HUDEP-2 (cell line): ENCODE data around the gene CCNA1.

ENCODE experiments used
- DNase-seq, 76 experiments: peaks; one replicate each; lab custom pipeline; 2025; ENCODE audit not compliant: unreplicated experiment in 76 of 76; lab: John Stamatoyannopoulos, UW

Gene CCNA1

DNA sequence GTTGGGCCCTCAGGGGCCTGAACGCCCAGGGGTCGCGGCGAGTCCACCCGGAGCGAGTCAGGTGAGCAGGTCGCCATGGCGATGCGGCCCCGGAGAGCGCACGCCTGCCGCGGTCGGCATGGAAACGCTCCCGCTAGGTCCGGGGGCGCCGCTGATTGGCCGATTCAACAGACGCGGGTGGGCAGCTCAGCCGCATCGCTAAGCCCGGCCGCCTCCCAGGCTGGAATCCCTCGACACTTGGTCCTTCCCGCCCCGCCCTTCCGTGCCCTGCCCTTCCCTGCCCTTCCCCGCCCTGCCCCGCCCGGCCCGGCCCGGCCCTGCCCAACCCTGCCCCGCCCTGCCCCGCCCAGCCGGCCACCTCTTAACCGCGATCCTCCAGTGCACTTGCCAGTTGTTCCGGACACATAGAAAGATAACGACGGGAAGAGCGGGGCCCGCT, at the start of gene CCNA1:
Gene CCNA1, plus strand, starts transcription at position 390 of the 439 bp plus-strand sequence. CDS start 562 bp downstream, outside the sequence.
- DNase-seq: peak in 8 of 76 experiments; percentile 0 to 28 (median 9)

DNA sequence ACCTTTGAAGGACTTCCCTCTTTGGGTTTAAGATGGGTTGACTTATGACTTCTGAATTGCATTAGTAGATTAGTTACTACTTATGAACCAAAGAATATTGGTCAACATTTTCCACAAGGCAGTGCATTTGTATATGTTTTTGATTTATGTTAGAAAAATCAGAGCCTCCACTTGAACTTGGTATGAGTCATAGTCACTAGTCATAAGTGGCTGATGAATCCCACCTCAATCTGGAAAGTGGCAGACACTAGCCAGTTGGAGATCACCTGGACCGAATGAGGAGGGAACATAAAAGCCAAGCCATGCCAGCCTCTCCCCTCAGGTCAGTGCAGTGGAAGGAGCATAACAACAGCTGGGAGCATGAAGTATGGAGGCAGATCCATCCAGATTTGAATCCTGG, 46.8 kb upstream of the CCNA1 start:
- no peak for DNase-seq

DNA sequence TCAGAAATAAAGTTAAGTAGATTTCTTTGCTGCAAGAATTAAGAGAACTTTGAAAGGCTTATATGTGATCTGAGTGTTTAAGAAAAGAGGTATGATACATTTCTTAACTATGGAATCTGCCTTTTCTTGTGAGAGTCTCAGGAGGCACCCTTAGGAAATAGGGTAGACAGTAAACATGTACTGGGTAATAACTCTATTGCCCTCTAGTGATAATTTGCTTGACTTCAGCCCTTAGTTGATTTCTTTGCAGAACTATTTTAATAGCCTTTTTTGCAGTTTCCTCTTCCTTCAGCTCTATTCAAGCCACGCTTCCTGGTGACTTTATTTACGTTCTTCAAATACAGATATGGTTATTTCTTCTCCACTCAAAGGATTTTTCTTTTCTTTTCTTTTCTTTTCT, 37.0 kb upstream of the CCNA1 start:
- DNase-seq: peak in 6 of 76 experiments; percentile 1 to 15 (median 10)

DNA sequence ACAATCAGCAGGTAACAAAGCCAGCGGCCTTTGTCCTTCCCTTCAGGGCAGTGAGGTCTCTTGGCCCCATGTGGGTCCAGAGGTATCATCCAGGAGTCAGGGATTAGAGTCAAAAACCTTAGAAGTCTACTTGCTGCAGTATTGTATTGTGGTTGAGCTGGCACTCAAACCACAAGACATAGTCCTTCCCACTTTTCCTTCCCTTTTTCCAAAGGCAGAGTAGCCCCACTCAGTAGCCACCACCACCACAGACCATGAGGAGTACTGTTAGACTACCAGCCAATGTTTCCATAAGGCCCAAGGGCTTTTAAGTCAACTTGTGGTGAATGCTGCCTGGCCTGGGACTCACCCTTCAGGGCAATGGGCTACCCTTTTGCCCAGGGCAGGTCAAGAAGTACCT, 27.1 kb upstream of the CCNA1 start:
- DNase-seq: no peak

DNA sequence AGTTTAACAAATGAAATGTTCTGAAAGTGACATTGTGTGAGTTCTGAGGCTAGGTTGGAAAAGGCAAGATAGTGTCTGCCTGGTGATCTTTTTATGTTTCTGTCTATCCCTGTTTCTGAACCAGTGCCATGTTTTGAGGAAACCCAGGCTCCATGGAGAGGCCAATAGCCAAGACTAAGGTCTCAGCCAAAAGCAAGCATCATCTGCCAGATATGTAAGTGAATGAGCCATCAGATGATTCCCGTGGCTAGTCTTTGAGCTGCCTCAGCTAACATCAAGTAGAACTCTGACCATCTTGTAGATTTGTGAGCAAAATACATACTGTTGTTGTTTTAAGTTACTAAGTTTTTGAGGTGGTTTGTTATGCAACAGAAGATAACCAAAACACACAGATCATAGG, 19.6 kb upstream of the CCNA1 start:
- DNase-seq: no peak

DNA sequence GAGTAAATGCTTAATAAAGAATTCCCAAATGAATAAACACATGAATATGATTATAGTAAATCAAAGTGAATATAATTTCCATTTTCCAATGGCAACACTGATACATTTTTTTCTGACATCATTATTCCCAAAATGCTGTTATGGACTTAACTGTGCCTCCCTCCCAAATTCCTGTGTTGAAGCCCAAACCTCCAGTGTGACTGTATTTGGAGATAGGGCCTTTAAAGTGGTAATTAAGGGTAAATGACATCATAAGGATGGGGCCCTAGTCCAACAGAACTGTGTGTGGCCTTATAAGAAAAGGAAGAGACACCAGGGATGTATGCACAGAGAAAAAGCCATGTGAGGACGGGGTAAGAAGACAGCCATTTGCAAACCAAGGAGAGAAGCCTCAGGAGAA, 19.1 kb upstream of the CCNA1 start:
- DNase-seq: no peak

DNA sequence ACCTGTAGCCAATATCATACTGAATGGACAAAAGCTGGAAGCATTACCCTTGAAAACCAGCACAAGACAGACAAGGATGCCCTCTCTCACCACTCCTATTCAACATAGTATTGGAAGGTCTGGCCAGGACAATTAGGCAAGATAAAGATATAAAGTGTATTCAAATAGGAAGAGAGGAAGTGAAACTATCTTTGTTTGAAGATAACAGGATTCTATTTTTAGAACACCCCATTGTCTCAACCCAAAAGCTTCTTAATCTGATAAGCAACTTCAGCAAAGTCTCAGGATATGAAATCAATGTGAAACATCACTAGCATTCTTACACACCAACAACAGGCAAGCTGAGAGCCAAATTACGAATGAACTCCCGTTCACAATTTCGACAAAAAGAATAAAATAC, 17.8 kb upstream of the CCNA1 start:
- DNase-seq: no peak

DNA sequence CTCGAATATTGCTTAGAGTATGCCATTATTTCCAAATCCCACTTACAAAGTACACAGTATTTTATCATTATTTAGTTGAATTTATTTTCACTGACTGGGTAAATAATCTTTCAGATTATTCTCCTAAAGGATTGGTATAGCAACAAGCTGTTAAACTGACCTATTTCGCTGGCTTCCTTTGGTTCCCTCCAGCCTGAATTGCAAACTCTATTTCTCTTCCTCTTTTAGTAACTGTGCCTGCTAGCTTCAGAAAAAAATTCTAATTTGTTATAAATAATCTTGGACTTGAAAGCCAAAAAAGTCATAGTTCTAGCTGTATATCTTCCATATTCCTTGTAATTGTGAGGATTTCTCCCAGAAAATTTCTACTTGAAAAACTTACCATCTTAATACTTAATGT, 15.0 kb upstream of the CCNA1 start:
- DNase-seq: no peak

DNA sequence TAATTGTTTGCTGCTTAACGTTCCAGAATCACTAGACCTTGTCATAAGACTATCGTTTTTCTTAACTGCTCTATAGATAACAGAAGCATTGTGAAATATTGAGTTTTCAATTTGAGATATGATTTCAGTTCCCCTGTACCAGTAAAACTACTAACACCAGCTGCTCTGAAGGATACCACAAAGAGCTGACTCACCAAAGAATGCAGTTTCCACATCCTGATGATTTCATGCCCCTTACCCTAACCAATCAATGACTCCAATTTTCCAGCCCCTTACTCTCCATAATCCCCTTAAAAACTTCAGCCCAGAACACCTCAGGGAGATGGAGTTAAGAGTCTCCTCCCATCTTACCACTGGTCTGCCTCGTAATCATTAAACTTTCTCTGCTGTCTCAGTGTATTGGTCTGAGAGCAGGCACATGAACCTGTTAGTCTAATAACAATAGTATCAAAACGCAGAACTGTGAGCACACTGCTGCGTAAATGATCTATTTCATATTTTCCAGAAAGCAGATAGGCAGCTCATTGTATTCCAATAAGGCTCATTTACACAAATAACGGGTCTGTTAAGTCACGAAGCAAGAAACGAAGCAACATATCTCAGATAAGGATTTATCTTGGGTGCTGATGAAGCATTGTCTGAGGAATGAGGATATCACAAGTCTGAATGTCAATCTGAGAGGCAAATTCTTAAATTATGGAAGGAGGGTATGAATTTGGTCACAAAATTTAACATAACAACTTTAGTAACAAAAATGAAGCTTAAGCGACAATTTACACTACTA, 14.1 kb upstream of the CCNA1 start:
- DNase-seq: peak in 17 of 76 experiments; percentile 3 to 60 (median 22)

DNA sequence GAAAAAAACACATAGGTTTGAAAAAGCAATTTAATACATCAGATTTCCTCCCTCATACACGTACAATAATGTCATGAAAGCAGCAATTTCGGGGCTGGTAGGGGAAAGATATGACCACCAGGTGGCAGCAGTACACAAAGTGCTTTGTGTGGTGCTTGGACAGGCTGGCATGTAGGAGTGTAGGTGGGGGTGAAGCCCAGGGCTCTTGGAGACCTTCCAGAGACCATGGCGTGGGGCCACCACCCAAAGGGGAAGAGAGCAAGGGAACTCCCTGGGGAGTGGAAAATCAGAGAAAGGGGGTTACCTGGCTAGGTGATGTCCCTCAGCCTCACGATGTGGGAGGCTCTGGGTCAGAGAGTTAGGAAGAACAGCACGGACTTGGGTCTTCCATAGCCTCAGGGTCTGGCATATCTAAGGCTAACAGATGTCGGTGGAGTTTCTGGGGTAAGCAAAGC, 11.8 kb upstream of the CCNA1 start:
- DNase-seq: peak in 68 of 76 experiments; percentile 1 to 78 (median 50)

DNA sequence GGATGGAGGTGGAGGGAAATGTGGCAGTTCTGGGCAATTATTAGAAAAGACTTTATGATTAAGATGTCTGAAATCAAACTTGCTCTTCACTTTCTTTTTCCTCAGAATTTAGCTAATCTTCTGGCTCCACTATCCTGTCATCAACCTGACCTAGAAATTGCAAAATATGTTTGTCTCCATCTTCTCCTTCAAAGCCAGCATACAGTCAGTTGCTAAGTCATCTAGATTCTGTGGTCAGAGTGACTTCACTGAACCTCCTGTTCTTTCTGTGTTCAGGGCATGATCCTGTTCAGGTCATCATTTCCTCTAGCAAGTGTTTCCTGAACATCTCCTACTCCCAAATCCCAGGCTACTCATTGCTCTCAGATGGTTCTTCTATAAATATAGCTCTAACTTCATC, 10.8 kb upstream of the CCNA1 start:
- no peak for DNase-seq

DNA sequence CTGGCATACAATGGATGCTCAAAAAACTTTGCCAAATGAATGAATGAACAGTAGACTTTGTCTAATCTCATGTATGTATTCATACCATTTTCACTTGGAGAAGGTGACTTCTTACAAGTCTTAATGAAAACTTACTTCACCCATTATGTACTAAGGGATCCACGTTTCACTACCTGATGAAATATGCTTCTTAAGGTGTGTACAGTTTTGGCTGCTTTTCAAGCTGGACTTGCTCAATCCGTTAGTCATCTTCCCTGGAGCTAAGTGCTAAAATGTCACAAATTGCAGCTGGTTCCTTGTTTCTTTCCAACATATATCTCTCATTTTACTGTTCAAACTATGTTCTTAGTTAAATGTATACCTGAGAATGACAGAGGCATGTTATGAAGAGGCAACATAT, 4.2 kb upstream of the CCNA1 start:
- DNase-seq: no peak

DNA sequence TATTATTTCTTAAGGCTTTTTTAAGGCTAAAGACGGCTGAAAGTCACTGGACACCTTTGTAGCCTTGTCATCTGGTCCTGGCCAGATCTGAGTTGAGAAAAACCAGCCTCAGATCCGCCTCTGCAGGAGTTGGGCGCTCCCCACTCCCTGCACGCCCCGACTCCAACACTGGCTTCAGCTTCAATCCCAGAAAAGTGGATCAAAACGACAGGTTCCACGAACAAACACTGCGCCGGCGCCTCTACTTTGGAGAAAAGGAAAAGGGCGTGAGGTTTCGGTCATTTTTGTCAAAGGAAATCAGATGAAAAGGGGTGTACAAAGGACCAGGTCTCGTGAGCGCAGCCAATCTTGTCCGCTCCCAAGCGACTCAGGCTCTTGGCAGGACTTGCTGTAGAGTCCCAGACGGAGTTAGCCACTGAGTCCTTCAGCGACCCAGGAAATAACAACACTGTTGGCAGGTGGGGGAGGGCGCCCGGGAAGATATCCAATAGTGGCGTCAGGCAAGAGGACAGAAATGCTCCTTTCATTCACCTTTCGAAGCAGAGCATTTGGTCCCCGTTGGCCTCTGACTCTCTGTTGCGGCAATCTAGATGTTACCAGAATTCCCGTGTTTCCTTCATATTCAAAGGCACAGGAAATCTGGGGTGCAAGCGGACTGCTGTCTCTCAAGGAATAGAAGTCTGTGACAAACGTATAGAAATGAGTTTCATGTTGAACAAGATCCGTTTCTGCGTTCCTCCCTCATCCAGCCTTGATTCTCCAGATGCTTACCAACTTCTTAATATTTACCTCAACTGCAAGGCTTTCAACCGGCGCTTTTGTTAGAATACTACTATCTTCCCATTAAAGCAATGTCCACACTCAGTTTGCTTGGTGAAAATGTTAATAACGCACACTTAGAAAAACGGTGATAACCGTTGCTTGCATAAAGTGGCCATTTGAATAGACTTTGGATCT, 1.8 kb upstream of the CCNA1 start:
- DNase-seq: no peak

DNA sequence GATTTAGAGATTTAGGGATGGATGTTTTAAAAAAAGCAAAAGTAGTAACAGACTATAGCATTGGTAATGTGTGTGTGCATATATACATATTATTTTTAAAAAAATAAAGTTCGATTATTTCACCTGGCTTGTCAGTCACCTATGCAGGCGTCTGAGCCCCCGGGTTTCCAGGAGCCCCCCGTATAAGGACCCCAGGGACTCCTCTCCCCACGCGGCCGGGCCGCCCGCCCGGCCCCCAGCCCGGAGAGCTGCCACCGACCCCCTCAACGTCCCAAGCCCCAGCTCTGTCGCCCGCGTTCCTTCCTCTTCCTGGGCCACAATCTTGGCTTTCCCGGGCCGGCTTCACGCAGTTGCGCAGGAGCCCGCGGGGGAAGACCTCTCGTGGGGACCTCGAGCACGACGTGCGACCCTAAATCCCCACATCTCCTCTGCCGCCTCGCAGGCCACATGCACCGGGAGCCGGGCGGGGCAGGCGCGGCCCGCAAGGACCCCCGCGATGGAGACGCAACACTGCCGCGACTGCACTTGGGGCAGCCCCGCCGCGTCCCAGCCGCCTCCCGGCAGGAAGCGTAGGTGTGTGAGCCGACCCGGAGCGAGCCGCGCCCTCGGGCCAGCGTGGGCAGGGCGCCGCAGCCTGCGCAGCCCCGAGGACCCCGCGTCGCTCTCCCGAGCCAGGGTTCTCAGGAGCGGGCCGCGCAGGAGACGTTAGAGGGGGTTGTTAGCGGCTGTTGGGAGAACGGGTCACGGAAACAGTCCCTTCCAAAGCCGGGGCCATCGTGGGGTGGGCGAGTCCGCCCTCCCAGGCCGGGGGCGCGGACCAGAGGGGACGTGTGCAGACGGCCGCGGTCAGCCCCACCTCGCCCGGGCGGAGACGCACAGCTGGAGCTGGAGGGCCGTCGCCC, 840 bp upstream of the CCNA1 start:
- no peak for DNase-seq

DNA sequence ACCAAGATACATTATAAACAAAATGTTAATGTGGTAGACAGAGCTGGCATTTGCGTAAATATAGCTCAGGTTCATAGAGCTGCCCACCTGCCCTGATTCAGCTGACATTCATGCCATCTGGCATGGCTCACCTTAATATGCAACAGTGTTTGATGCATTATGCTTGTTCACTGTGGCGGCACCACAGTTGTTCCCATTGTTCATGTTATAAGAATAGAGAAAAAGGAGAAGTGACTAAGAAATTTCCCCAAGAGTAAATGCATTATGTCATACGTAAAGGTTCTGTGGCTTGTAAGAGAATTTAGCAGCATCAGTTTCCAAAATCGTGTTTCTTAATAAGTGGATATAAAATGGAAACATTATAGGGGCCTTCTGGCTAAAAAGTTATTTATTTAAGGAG, 4.5 kb downstream of the CCNA1 start:
- DNase-seq: no peak

DNA sequence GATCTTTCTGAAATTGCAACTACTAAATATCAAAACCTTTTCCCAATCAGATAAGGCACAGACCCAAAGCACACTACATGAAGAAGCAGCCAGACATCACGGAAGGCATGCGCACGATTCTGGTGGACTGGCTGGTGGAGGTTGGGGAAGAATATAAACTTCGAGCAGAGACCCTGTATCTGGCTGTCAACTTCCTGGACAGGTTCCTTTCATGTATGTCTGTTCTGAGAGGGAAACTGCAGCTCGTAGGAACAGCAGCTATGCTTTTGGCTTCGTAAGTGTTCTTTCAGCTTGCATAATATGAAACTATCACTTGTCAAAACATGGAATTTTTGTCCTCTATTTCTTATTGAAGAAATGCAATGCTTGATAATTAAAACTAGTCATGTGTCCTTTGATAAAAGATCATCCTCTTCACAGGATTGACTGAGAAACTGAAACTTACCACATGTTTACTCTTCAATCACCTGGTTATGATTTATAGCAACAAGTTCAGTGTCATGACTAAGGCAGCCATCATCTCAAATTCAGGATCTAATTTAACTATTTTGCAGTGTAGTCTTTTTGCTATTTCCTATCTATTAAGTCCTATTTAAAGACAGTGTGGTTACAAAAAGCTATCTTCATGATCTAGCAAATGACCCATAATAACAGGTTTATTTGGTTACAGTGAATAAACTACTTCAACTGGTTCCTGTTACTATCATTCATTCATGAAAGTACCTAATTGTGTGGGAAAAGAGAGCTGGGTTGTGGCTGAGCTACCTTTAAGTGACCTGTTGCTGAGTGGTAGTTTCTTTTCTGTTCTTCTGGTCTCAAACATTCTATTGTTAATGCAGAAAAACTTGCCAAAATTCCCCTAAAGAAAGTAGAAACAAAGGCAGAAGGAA, 6.5 kb downstream of the CCNA1 start:
- no peak for DNase-seq

DNA sequence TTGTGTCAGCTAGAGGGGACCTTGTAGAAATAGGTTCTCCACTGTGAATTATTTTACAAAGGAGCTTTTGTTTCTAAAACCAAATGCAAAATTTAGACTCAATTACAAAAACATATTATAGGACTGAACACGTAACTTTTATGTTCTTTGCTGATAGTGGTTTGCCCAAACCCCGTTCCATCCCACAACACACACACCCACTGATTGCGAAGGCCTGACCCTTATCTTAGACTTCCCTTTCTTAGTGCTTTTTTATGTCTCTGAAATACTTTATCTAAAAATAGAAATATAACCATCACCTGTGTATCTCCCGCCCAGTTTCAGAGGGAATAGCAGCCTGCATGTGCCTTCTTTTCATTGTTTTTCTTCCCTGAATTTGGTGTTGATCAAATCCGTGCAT, 13.0 kb downstream of the CCNA1 start:
- peak in 2 of 76 experiments; percentile 7 to 17 for DNase-seq

DNA sequence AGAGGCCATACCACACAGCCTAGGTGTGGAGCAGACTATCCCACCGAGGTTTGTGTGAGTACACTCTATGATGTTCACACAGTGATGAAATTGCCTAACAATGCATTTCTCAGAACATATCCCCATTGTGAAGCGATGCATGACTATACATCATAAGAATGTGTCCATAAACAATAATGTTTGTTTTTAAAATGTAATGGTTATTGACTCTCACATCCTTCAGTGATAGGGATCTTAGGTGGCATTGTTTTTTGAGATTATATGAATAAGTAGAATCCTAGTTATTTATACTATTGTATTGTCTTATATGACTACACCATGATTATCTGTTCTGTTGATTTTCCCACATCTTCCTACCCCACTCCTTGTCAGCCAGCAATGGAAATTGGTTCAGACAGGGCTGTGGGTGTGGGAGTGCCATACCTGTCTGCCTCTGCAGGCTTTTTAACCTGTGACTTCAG, 13.6 kb downstream of the CCNA1 start:
- DNase-seq: no peak

DNA sequence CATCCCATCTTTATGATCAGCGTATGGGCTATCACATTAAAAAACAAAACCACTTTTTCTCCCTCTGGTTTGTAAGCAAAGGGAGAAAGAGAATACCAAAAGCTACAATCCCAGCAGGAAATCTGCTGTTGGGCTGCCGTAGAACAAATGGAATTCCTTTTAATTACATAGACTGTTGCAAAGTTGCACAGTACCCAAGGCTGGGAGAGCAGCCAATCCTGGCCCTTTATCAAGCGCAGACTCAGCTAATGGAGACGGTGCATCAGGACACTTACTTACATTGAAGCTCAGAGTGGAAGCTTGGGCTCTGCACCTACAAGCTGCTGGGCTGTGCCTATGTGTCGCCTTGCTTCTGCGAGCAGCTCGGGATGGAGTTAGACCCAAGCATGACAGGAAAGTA, 15.2 kb downstream of the CCNA1 start:
- no peak for DNase-seq
